Fibroblast of the aortic adventitia (primary cell): ENCODE measurements around the gene RASSF8. TPM values are rescaled to one million over a fixed set of nuclear protein-coding genes. Genes with fewer than 3 reads are reported as not detected.

Experiments used
- DNase-seq: peaks from one replicate; pipeline ENCODE4 v3.0.0-alpha.2; 2010; ENCODE audit warnings: low read depth
- H3K4me3 ChIP-seq: 2 replicates; pipeline ENCODE4 v1.5.1; 2011; ENCODE audit warnings: low read depth, mild to moderate bottlenecking, control low read depth, low read length, moderate library complexity
- total RNA-seq: library from RNA; depleted of rRNA; stranded (reverse); fragments of >200 nt; gene quantifications from 2 replicates; pipeline ENCODE4 v1.2.3, GENCODE V29; 2012; ENCODE audit warnings: low replicate concordance
- TF ChIP-seq, protein P1 (sequence below): IDR thresholded peaks from 2 replicates; pipeline ENCODE4 v1.5.1; 2011; ENCODE audit warnings: mild to moderate bottlenecking, low read length, control low read depth, inconsistent platforms; ENCODE audit not compliant: insufficient read depth

RASSF8 gene
- total RNA-seq = 85.8 and 128 TPM in 2 replicates

- DNase-seq = peak; percentile 69
- TF ChIP-seq, protein P1, sequence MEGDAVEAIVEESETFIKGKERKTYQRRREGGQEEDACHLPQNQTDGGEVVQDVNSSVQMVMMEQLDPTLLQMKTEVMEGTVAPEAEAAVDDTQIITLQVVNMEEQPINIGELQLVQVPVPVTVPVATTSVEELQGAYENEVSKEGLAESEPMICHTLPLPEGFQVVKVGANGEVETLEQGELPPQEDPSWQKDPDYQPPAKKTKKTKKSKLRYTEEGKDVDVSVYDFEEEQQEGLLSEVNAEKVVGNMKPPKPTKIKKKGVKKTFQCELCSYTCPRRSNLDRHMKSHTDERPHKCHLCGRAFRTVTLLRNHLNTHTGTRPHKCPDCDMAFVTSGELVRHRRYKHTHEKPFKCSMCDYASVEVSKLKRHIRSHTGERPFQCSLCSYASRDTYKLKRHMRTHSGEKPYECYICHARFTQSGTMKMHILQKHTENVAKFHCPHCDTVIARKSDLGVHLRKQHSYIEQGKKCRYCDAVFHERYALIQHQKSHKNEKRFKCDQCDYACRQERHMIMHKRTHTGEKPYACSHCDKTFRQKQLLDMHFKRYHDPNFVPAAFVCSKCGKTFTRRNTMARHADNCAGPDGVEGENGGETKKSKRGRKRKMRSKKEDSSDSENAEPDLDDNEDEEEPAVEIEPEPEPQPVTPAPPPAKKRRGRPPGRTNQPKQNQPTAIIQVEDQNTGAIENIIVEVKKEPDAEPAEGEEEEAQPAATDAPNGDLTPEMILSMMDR = no peak
Measured at GRCh38 chr12:25958428-25959070, at the start of gene RASSF8. RASSF8 (plus strand) TSS chr12:25958682; CDS start chr12:26055344, 96,662 bp downstream.

DNA sequence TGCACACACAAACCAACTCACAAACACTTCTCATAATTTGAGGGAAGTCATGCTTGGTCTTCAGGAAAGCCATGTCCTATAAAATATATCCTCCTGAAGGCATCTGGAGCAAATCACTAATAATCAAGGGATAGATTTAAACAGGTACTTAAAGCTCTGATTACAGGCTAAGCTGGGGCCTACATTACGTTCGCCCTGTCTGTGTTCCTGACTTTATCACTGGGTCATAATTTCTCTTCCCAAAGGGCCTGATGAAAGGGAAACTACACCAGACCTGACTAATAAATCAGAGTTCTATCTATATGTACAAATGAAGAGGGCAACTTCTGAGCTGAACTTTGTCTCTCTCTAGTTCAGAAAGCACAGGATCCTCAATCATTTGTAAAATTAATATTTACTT, 43.9 kb upstream of the RASSF8 start:
- H3K4me3 ChIP-seq = no peak overlapping the region
- TF ChIP-seq, protein P1 = no peak
- no peak for DNase-seq

More at GRCh38 chr12:25958428-25959070, at the start of gene RASSF8:
- peak within 1 kb of the TSS; percentile 94 for H3K4me3 ChIP-seq

- no peak for DNase-seq
- no peak overlapping the region for H3K4me3 ChIP-seq
- TF ChIP-seq, protein P1 = no peak
Measured at GRCh38 chr12:25924491-25925001, 33.9 kb upstream of the RASSF8 start.

DNA sequence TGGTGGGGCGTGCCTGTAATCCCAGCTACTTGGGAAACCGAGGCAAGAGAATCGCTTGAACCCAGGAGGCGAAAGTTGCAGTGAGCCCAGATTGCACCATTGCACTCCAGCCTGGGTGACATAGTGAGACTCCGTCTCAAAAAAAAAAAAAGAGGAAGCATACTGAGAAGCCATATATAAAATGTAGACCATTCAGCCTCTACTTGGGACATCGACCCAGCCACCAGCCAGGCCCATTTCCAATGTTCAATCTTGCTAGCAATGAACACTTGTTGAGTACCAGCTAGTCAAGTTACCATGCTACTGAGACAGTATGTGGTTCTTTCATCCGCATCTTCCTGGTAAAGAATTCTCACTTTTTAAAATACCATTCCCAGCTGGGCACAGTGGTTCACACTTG, 33.4 kb upstream of the RASSF8 start:
- H3K4me3 ChIP-seq = no peak overlapping the region
- DNase-seq = no peak
- TF ChIP-seq, protein P1 = no peak

GRCh38 chr12:25926536-25926935, 31.9 kb upstream of the RASSF8 start:
- DNase-seq = no peak
- H3K4me3 ChIP-seq = no peak overlapping the region
- TF ChIP-seq, protein P1 = no peak

DNA sequence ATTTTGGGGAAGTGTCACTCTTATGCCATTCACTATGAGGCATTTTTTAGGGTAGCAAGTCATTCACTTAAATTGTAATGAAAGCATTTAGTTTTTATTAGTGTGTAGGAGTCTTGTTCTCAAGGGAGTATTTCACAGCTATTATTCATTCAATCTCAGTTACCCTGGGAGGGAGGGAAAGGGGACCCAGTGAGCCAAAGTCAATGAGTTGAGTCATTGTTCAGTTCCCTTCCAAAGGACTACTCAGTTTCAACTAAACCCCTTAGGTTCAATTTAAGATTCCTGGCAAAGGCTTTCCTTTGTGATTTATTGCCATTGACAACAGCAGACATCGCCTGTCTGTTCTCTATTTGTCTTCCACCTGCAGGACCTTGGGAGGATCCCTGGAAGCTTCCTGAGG, 29.3 kb upstream of the RASSF8 start:
- TF ChIP-seq, protein P1 = no peak
- no peak overlapping the region for H3K4me3 ChIP-seq
- peak; percentile 61 for DNase-seq
